SK-N-SH (cell line): Measurements from ENCODE around the gene CHCHD3. TPM values are rescaled to one million over a fixed set of nuclear protein-coding genes. Genes with fewer than 3 reads are reported as not detected.

Experiments used
- CTCF ChIA-PET: fragments of 300-600, 350-600 bp; formaldehyde crosslinking; extraction: SDS; loops from one replicate; lab custom pipeline; 2021; lab: Yijun Ruan, JAX
- POLR2A ChIA-PET: fragments of 350-600 bp; sonication (Branson Sonifier 250); formaldehyde crosslinking; extraction: SDS; loops from one replicate; lab custom pipeline; 2020; ENCODE audit warnings: antibody characterized with exemption, inconsistent platforms; lab: Yijun Ruan, JAX
- DNase-seq: peaks from one replicate; pipeline ENCODE4 v3.0.0; 2012
- H2AFZ ChIP-seq: fragments of 200-600 bp; sonication (generic); 2 replicates; pipeline ENCODE4 v1.8.1; 2016; ENCODE audit warnings: antibody characterized with exemption, mild to moderate bottlenecking, low read depth
- H3F3A ChIP-seq: fragments of 200-600 bp; sonication (generic); replicated peaks from 2 replicates; pipeline ENCODE3; 2016; ENCODE audit warnings: antibody characterized with exemption, mild to moderate bottlenecking; ENCODE audit not compliant: insufficient read depth
- H3K27ac ChIP-seq, 2 experiments: fragments of 200-500 bp in 1 of 2; fragments of 200-600 bp in 1 of 2; sonication (Bioruptor generic) in 1 of 2; sonication (generic), shearing (Covaris generic) in 1 of 2; 2 replicates each; pipeline versions ENCODE4 v1.5.1 to v1.6.1; 2014 to 2016; ENCODE audit warnings: low read depth in 2 of 2, inconsistent platforms in 1 of 2, low read length in 1 of 2, mild to moderate bottlenecking in 1 of 2, mixed read lengths in 1 of 2
- H3K27me3 ChIP-seq: fragments of 200-600 bp; sonication (generic), shearing (Covaris generic); 2 replicates; pipeline ENCODE4 v1.6.1; 2016; ENCODE audit warnings: mixed run types; ENCODE audit not compliant: insufficient read depth
- H3K36me3 ChIP-seq, 2 experiments: fragments of 200-500 bp in 1 of 2; fragments of 200-600 bp in 1 of 2; sonication (Bioruptor generic) in 1 of 2; sonication (generic) in 1 of 2; replicated peaks in 1 of 2; 2 replicates each; pipeline versions ENCODE3 to v1.5.1; 2014 to 2016; ENCODE audit warnings: low read length in 1 of 2, mild to moderate bottlenecking in 1 of 2; ENCODE audit not compliant: insufficient read depth in 2 of 2, control insufficient read depth in 1 of 2
- H3K4me1 ChIP-seq, 2 experiments: fragments of 200-500 bp in 1 of 2; fragments of 200-600 bp in 1 of 2; sonication (Bioruptor generic) in 1 of 2; sonication (generic), shearing (Covaris generic) in 1 of 2; 2 replicates each; pipeline versions ENCODE4 v1.5.1 to v1.6.1; 2014 to 2016; ENCODE audit warnings: low read depth in 1 of 2, low read length in 1 of 2, mixed run types in 1 of 2; ENCODE audit not compliant: insufficient read depth in 2 of 2, control insufficient read depth in 1 of 2
- H3K4me2 ChIP-seq: fragments of 200-600 bp; sonication (generic), shearing (Covaris generic); 2 replicates; pipeline ENCODE4 v1.6.1; 2017; ENCODE audit warnings: mixed run types
- H3K4me3 ChIP-seq, 2 experiments: fragments of 200-500 bp in 1 of 2; fragments of 200-600 bp in 1 of 2; sonication (Bioruptor generic) in 1 of 2; sonication (generic), shearing (Covaris generic) in 1 of 2; 2 replicates each; pipeline versions ENCODE4 v1.5.1 to v1.8.1; 2014 to 2016; ENCODE audit warnings: low read depth in 2 of 2, inconsistent platforms in 1 of 2, low read length in 1 of 2, mild to moderate bottlenecking in 1 of 2, mixed read lengths in 1 of 2, moderate library complexity in 1 of 2
- H3K79me2 ChIP-seq: fragments of 200-600 bp; sonication (generic); 2 replicates; pipeline ENCODE4 v1.8.1; 2017; ENCODE audit warnings: mild to moderate bottlenecking; ENCODE audit not compliant: insufficient read depth
- H3K9ac ChIP-seq: fragments of 200-600 bp; sonication (generic); 2 replicates; pipeline ENCODE4 v1.6.1; 2017; ENCODE audit warnings: mixed run types
- H3K9me2 ChIP-seq: fragments of 200-600 bp; sonication (generic); 2 replicates; pipeline ENCODE4 v1.6.1; 2017; ENCODE audit warnings: mixed run types
- H3K9me3 ChIP-seq: fragments of 200-600 bp; sonication (generic); 2 replicates; pipeline ENCODE4 v1.6.1; 2017; ENCODE audit warnings: mixed run types, mild to moderate bottlenecking, moderate library complexity
- H4K20me1 ChIP-seq: fragments of 200-600 bp; sonication (generic); 2 replicates; pipeline ENCODE4 v1.6.1; 2017; ENCODE audit warnings: mild to moderate bottlenecking, mixed run types; ENCODE audit not compliant: insufficient read depth
- CHD2 ChIP-seq: fragments of 150-350 bp; IDR thresholded peaks from 2 replicates; pipeline ENCODE4 v1.6.1; 2018; ENCODE audit warnings: low read length; ENCODE audit not compliant: partially characterized antibody
- ELF1 ChIP-seq: IDR thresholded peaks from 2 replicates; pipeline ENCODE4 v1.4.0; 2012
- EZH2phosphoT487 ChIP-seq: fragments of 200-600 bp; sonication (generic); IDR thresholded peaks from 2 replicates; pipeline ENCODE4 v1.6.1; 2017; ENCODE audit warnings: low read depth, mixed run types, mild to moderate bottlenecking, antibody characterized with exemption, moderate library complexity, borderline replicate concordance
- FOSL2 ChIP-seq: IDR thresholded peaks from 2 replicates; pipeline ENCODE4 v1.4.0; 2012; ENCODE audit warnings: low read depth, mild to moderate bottlenecking, moderate library complexity, borderline replicate concordance
- FOXJ3 ChIP-seq: sonication (generic); formaldehyde crosslinking; IDR thresholded peaks from 2 replicates; pipeline ENCODE4 v1.5.1; 2020; ENCODE audit warnings: mild to moderate bottlenecking, missing genetic modification reagents
- FOXM1 ChIP-seq: IDR thresholded peaks from 2 replicates; pipeline ENCODE4 v1.4.0; 2012; ENCODE audit warnings: low read depth, mild to moderate bottlenecking
- GABPA ChIP-seq: IDR thresholded peaks from 2 replicates; pipeline ENCODE4 v1.4.0; 2012; ENCODE audit warnings: low read depth, mild to moderate bottlenecking
- MEF2A ChIP-seq: IDR thresholded peaks from 2 replicates; pipeline ENCODE4 v1.4.0; 2012; ENCODE audit warnings: low read depth, borderline replicate concordance
- MXI1 ChIP-seq: IDR thresholded peaks from 2 replicates; pipeline ENCODE4 v1.6.1; 2012; ENCODE audit warnings: mild to moderate bottlenecking, low read depth, low read length, improper control_type of control experiment
- POLR2AphosphoS5 ChIP-seq: IDR thresholded peaks from 2 replicates; pipeline ENCODE4 v1.6.1; 2012; ENCODE audit warnings: low read depth, low read length
- RAD21 ChIP-seq: IDR thresholded peaks from 2 replicates; pipeline ENCODE4 v1.6.1; 2012; ENCODE audit warnings: mild to moderate bottlenecking, low read length
- RFX5 ChIP-seq: IDR thresholded peaks from 2 replicates; pipeline ENCODE4 v1.6.1; 2012; ENCODE audit warnings: mild to moderate bottlenecking, improper control_type of control experiment, low read length
- RXRA ChIP-seq: IDR thresholded peaks from 2 replicates; pipeline ENCODE4 v1.4.0; 2012; ENCODE audit warnings: low read depth, mild to moderate bottlenecking, borderline replicate concordance
- SIN3A ChIP-seq: IDR thresholded peaks from 2 replicates; pipeline ENCODE4 v1.6.1; 2012; ENCODE audit warnings: low read depth, mild to moderate bottlenecking, low read length, moderate library complexity, borderline replicate concordance
- TAF1 ChIP-seq: IDR thresholded peaks from 2 replicates; pipeline ENCODE4 v1.6.1; 2012; ENCODE audit warnings: low read depth, mild to moderate bottlenecking, low read length, moderate library complexity, borderline replicate concordance
- TCF12 ChIP-seq: IDR thresholded peaks from 2 replicates; pipeline ENCODE4 v1.4.0; 2012
- YY1 ChIP-seq: IDR thresholded peaks from 2 replicates; pipeline ENCODE4 v1.4.0; 2012; ENCODE audit warnings: low read depth, mild to moderate bottlenecking
- WGBS: methylation state at CpG from one replicate; pipeline ENCODE4 v1.1.6; 2017; ENCODE audit warnings: low lambda C conversion rate; 5-methylcytosine and 5-hydroxymethylcytosine counted together
- polyA plus RNA-seq, 3 experiments: library from polyadenylated mRNA; depleted of rRNA; stranded (reverse); fragments of >200 nt; gene quantifications; 2 replicates each; pipeline ENCODE4 v1.2.3, GENCODE V29; 2012
- TF ChIP-seq, protein P1 (sequence below): IDR thresholded peaks from 2 replicates; pipeline ENCODE4 v1.4.0; 2012; ENCODE audit warnings: low read depth
- TF ChIP-seq, protein P2 (sequence below): IDR thresholded peaks from 2 replicates; pipeline ENCODE4; 2012
- TF ChIP-seq, protein P3 (sequence below): fragments of 150-350 bp; IDR thresholded peaks from 2 replicates; pipeline ENCODE4 v1.6.1; 2016; ENCODE audit warnings: mild to moderate bottlenecking, low read depth, low read length
- TF ChIP-seq, protein P4 (sequence below): fragments of 200-600 bp; sonication (generic); IDR thresholded peaks from 2 replicates; pipeline ENCODE4 v1.6.1; 2017; ENCODE audit warnings: antibody characterized with exemption, mild to moderate bottlenecking, moderate library complexity
- TF ChIP-seq, protein P5 (sequence below): IDR thresholded peaks from 2 replicates; pipeline ENCODE4 v1.4.0; 2012; ENCODE audit warnings: low read depth, borderline replicate concordance
- TF ChIP-seq, protein P6 (sequence below): fragments of 150-350 bp; IDR thresholded peaks from 2 replicates; pipeline ENCODE4 v1.6.1; 2017; ENCODE audit warnings: antibody characterized with exemption, low read length, low read depth, borderline replicate concordance
- TF ChIP-seq, protein P7 (sequence below): IDR thresholded peaks from 2 replicates; pipeline ENCODE4 v1.4.0; 2012; ENCODE audit warnings: low read depth, borderline replicate concordance

The CHCHD3 gene
- polyA plus RNA-seq, 1 of the 3 experiments (the other 2 are of a cell fraction) = 97.1 TPM

DNA sequence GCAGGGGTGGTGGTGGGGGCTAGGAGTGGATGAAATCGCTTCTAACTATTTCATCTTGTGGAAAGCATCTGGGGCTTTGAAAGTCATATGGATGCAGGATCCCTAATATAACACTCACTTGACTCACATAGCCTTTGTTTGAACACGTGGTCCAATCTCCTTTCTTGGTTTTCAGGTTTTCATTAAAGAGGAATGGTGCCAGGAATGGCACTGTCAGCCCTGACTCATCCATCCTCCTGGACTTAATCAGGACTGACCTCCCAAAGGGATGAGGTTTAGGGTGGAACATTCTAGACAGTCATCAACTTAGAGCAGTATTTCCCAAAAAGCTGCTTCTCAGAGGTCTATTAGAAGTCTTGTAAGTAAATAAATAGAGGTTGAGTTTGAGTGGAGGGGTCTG lies 343.6 kb downstream of the CHCHD3 start:
- H2AFZ ChIP-seq = no peak overlapping the region
- no peak overlapping the region for H3K9ac ChIP-seq
- peaks cover 0 to 17% of the 10 kb centered on the region in 2 experiments; a peak in 2 of 4 replicates for H3K4me1 ChIP-seq
- no peaks in the 10 kb centered on the region for H3K27me3 ChIP-seq
- peak overlapping the region in 1 of 2 experiments; percentile 60; a peak in 2 of 4 replicates for H3K27ac ChIP-seq
- POLR2A ChIA-PET = no interaction called here
- H3K36me3 ChIP-seq = no peaks in the 10 kb centered on the region
- no peaks in the 10 kb centered on the region for H3K79me2 ChIP-seq
- H3K4me3 ChIP-seq = no peak overlapping the region
- CTCF ChIA-PET = no interaction called here
- 6% methylated on average over 2 of the region's 2 CpGs for WGBS
- H3K9me3 ChIP-seq = peaks cover 1% of the 10 kb centered on the region
- peaks cover 33% of the 10 kb centered on the region for H3F3A ChIP-seq
- H3K9me2 ChIP-seq = no peaks in the 10 kb centered on the region
- H3K4me2 ChIP-seq = peak overlapping the region; percentile 14; the same call in 1 of the 2 replicates
- no peak for DNase-seq
- H4K20me1 ChIP-seq = no peaks in the 10 kb centered on the region
- TF ChIP-seq SIN3A (no peak), ELF1 (no peak), FOXJ3 (CRISPR knock-in tag) (no peak), MEF2A (peak; percentile 40; the same call in 1 of the 2 replicates), POLR2AphosphoS5 (peak; percentile 73; the same call in 1 of the 2 replicates), CHD2 (no peak), FOSL2 (peak; percentile 96), GABPA (no peak), TCF12 (peak; percentile 97), FOXM1 (0 out of 2 replicates have a peak, but pooled peaks have one; percentile 54), EZH2phosphoT487 (no peak), RXRA (peak; percentile 59; the same call in 1 of the 2 replicates), MXI1 (no peak), YY1 (no peak), TAF1 (no peak), RAD21 (no peak), RFX5 (no peak)
- TF ChIP-seq, protein P1, sequence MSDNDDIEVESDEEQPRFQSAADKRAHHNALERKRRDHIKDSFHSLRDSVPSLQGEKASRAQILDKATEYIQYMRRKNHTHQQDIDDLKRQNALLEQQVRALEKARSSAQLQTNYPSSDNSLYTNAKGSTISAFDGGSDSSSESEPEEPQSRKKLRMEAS = peak; percentile 89
- TF ChIP-seq, protein P2, sequence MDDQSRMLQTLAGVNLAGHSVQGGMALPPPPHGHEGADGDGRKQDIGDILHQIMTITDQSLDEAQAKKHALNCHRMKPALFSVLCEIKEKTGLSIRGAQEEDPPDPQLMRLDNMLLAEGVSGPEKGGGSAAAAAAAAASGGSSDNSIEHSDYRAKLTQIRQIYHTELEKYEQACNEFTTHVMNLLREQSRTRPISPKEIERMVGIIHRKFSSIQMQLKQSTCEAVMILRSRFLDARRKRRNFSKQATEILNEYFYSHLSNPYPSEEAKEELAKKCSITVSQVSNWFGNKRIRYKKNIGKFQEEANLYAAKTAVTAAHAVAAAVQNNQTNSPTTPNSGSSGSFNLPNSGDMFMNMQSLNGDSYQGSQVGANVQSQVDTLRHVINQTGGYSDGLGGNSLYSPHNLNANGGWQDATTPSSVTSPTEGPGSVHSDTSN = peak; percentile 95
- TF ChIP-seq, protein P3, sequence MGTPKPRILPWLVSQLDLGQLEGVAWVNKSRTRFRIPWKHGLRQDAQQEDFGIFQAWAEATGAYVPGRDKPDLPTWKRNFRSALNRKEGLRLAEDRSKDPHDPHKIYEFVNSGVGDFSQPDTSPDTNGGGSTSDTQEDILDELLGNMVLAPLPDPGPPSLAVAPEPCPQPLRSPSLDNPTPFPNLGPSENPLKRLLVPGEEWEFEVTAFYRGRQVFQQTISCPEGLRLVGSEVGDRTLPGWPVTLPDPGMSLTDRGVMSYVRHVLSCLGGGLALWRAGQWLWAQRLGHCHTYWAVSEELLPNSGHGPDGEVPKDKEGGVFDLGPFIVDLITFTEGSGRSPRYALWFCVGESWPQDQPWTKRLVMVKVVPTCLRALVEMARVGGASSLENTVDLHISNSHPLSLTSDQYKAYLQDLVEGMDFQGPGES = no peak
- TF ChIP-seq, protein P4, sequence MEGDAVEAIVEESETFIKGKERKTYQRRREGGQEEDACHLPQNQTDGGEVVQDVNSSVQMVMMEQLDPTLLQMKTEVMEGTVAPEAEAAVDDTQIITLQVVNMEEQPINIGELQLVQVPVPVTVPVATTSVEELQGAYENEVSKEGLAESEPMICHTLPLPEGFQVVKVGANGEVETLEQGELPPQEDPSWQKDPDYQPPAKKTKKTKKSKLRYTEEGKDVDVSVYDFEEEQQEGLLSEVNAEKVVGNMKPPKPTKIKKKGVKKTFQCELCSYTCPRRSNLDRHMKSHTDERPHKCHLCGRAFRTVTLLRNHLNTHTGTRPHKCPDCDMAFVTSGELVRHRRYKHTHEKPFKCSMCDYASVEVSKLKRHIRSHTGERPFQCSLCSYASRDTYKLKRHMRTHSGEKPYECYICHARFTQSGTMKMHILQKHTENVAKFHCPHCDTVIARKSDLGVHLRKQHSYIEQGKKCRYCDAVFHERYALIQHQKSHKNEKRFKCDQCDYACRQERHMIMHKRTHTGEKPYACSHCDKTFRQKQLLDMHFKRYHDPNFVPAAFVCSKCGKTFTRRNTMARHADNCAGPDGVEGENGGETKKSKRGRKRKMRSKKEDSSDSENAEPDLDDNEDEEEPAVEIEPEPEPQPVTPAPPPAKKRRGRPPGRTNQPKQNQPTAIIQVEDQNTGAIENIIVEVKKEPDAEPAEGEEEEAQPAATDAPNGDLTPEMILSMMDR = no peak
- TF ChIP-seq, protein P5, sequence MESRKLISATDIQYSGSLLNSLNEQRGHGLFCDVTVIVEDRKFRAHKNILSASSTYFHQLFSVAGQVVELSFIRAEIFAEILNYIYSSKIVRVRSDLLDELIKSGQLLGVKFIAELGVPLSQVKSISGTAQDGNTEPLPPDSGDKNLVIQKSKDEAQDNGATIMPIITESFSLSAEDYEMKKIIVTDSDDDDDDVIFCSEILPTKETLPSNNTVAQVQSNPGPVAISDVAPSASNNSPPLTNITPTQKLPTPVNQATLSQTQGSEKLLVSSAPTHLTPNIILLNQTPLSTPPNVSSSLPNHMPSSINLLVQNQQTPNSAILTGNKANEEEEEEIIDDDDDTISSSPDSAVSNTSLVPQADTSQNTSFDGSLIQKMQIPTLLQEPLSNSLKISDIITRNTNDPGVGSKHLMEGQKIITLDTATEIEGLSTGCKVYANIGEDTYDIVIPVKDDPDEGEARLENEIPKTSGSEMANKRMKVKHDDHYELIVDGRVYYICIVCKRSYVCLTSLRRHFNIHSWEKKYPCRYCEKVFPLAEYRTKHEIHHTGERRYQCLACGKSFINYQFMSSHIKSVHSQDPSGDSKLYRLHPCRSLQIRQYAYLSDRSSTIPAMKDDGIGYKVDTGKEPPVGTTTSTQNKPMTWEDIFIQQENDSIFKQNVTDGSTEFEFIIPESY = no peak; the same call in 1 of the 2 replicates
- TF ChIP-seq, protein P6, sequence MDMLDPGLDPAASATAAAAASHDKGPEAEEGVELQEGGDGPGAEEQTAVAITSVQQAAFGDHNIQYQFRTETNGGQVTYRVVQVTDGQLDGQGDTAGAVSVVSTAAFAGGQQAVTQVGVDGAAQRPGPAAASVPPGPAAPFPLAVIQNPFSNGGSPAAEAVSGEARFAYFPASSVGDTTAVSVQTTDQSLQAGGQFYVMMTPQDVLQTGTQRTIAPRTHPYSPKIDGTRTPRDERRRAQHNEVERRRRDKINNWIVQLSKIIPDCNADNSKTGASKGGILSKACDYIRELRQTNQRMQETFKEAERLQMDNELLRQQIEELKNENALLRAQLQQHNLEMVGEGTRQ = no peak
- TF ChIP-seq, protein P7, sequence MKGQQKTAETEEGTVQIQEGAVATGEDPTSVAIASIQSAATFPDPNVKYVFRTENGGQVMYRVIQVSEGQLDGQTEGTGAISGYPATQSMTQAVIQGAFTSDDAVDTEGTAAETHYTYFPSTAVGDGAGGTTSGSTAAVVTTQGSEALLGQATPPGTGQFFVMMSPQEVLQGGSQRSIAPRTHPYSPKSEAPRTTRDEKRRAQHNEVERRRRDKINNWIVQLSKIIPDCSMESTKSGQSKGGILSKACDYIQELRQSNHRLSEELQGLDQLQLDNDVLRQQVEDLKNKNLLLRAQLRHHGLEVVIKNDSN = peak; percentile 81
